WERI-Rb-1 (cell line): ENCODE data around the gene FHIT.
A peak's percentile ranks its signal among the peaks of the same experiment; 100 is the strongest.

ENCODE experiments used
- DNase-seq: peaks from one replicate; pipeline ENCODE4 v3.0.0-alpha.2; 2020
- H3K27ac ChIP-seq: fragments of 250-450 bp; sonication (Bioruptor Pico); 2 replicates; pipeline ENCODE4 v1.5.1; 2020; ENCODE audit warnings: mild to moderate bottlenecking, moderate library complexity
- H3K27me3 ChIP-seq: fragments of 250-450 bp; sonication (Bioruptor Pico); 2 replicates; pipeline ENCODE4 v1.5.1; 2021; ENCODE audit warnings: mild to moderate bottlenecking, low read depth, moderate library complexity; ENCODE audit not compliant: insufficient read depth, severe bottlenecking
- H3K36me3 ChIP-seq: fragments of 250-450 bp; sonication (Bioruptor Pico); 2 replicates; pipeline ENCODE4 v1.5.1; 2020; ENCODE audit warnings: mild to moderate bottlenecking, moderate library complexity
- H3K4me3 ChIP-seq: 2 replicates; pipeline ENCODE4 v1.5.1; 2011; ENCODE audit warnings: low read depth, mild to moderate bottlenecking, control low read depth, low read length
- H3K9me3 ChIP-seq: fragments of 250-450 bp; sonication (Bioruptor Pico); 2 replicates; pipeline ENCODE4 v1.5.1; 2021; ENCODE audit warnings: mild to moderate bottlenecking, moderate library complexity; ENCODE audit not compliant: severe bottlenecking
- TF ChIP-seq, protein P1 (sequence below): IDR thresholded peaks from 2 replicates; pipeline ENCODE4 v1.5.1; 2011; ENCODE audit warnings: low read depth, mild to moderate bottlenecking, control low read depth, inconsistent platforms, low read length

Gene FHIT

DNA sequence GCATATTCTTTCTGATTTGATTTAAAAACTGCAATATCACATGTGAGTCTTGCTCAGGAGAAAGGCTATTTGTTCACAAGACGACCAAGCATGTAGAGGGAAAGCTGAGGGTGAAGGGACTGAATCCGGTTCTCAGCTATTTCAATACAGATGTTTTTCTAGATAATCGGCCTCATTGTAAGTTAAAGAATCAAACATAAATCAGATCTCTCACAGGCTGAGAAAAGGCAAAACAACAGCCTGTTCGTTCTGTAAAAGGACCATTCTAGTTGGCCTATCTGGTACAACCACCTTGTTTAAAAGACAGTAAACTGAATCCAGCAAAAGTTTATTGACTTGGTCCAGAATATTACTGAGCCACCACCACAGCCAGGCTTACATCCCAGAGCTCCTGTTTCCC lies 1155.7 kb downstream of the FHIT start:
- no peak for DNase-seq
- no peaks in the 10 kb centered on the region for H3K36me3 ChIP-seq
- H3K9me3 ChIP-seq: no peaks in the 10 kb centered on the region
- TF ChIP-seq, protein P1, sequence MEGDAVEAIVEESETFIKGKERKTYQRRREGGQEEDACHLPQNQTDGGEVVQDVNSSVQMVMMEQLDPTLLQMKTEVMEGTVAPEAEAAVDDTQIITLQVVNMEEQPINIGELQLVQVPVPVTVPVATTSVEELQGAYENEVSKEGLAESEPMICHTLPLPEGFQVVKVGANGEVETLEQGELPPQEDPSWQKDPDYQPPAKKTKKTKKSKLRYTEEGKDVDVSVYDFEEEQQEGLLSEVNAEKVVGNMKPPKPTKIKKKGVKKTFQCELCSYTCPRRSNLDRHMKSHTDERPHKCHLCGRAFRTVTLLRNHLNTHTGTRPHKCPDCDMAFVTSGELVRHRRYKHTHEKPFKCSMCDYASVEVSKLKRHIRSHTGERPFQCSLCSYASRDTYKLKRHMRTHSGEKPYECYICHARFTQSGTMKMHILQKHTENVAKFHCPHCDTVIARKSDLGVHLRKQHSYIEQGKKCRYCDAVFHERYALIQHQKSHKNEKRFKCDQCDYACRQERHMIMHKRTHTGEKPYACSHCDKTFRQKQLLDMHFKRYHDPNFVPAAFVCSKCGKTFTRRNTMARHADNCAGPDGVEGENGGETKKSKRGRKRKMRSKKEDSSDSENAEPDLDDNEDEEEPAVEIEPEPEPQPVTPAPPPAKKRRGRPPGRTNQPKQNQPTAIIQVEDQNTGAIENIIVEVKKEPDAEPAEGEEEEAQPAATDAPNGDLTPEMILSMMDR: no peak
- H3K4me3 ChIP-seq: no peak overlapping the region
- H3K27ac ChIP-seq: no peak overlapping the region
- H3K27me3 ChIP-seq: no peaks in the 10 kb centered on the region

DNA sequence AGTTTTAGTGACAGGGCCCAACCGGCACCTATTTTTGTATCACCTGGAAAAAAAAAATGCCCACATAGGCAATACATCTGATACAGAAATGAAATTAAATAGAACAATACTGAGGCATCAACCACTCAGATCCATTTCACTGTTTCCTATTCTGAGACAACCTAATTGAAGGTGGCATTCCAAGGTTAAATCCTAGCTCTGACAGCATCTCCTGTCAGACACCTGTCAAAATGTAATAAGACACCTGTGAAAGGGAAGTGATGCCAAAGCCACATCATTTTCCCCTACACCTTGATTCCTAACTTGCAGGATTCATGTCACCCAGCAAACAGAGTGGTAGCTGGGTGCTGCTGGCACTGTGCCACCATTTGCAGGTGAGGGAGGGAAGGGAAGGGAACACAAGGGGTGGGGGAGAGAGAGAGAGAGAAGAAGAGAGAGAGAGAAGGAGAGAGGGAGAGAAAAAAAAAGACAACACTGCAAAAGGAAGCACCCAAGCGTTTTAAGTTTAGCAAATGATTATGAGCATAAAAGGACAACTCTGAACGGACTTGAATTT lies 1156.8 kb downstream of the FHIT start:
- Histone ChIP-seq H3K36me3 (no peaks in the 10 kb centered on the region), H3K9me3 (no peaks in the 10 kb centered on the region), H3K27me3 (no peaks in the 10 kb centered on the region), H3K27ac (no peak overlapping the region), H3K4me3 (no peak overlapping the region)
- TF ChIP-seq, protein P1: no peak
- no peak for DNase-seq

DNA sequence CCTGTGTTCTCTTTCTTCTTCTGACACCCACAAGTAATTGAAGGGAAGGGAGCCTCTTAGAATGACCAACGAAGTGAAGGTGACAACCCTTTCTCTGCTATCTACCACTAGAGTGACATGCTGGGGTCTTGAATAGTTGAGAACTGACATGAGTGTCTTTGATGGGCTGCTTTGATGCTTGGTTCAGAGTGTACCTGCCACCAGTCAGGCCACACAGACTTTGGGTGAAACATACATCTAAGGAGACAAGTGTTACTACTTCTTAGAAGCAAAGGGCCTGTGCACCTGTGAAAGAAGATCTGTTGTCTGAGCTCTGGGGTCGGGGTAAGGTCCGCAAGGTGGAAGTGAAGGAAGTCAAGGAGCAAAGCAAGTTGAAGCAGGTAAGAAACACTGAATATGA lies 1160.7 kb downstream of the FHIT start:
- H3K27me3 ChIP-seq: no peaks in the 10 kb centered on the region
- H3K4me3 ChIP-seq: no peak overlapping the region
- no peaks in the 10 kb centered on the region for H3K36me3 ChIP-seq
- DNase-seq: no peak
- H3K9me3 ChIP-seq: no peaks in the 10 kb centered on the region
- H3K27ac ChIP-seq: 0 out of 2 replicates have a peak overlapping the region, but pooled peaks have one; percentile 10
- TF ChIP-seq, protein P1: no peak

DNA sequence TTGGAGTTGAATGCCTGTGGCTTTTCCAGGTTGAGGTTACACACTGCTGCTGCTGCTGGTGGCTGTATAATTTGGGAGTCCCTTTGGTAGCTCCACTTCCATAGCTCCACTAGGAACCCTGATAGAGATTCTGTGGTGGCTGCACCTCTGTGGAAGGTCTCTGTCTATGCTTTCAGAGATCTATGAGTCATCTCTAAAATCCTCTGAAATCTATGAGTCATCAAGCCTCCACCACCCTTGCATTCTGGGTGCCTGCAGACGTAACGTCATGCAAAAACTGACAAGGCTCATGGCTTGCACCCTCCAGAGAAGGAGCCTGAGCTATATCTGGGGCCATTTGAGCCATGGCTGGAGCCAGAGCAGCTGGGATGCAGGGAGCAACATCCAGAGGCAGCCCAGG lies 1164.4 kb downstream of the FHIT start:
- TF ChIP-seq, protein P1: no peak
- H3K36me3 ChIP-seq: no peaks in the 10 kb centered on the region
- DNase-seq: no peak
- no peaks in the 10 kb centered on the region for H3K27me3 ChIP-seq
- no peak overlapping the region for H3K27ac ChIP-seq
- H3K9me3 ChIP-seq: no peaks in the 10 kb centered on the region
- H3K4me3 ChIP-seq: no peak overlapping the region

DNA sequence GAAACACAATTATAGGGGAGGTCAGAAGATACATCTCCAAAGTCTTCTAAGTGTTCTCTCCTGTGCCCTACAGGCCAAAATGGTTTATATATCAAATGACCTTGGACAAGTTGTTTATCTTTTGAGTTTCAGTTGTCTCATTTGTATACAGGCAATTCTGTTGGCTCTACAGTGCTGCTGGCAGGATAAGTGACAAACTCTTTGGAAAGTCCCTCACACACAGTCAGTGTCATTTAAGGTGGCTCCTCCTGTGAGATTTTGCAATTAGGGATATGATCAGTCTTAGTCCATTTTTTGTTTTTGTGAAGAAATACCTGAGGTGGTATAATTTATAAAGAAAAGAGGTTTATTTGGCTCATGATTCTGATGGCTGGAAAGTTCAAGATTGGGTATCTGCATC lies 1165.6 kb downstream of the FHIT start:
- no peak for DNase-seq
- Histone ChIP-seq H3K27ac (no peak overlapping the region), H3K36me3 (no peaks in the 10 kb centered on the region), H3K9me3 (no peaks in the 10 kb centered on the region), H3K27me3 (no peaks in the 10 kb centered on the region), H3K4me3 (no peak overlapping the region)
- TF ChIP-seq, protein P1: no peak

DNA sequence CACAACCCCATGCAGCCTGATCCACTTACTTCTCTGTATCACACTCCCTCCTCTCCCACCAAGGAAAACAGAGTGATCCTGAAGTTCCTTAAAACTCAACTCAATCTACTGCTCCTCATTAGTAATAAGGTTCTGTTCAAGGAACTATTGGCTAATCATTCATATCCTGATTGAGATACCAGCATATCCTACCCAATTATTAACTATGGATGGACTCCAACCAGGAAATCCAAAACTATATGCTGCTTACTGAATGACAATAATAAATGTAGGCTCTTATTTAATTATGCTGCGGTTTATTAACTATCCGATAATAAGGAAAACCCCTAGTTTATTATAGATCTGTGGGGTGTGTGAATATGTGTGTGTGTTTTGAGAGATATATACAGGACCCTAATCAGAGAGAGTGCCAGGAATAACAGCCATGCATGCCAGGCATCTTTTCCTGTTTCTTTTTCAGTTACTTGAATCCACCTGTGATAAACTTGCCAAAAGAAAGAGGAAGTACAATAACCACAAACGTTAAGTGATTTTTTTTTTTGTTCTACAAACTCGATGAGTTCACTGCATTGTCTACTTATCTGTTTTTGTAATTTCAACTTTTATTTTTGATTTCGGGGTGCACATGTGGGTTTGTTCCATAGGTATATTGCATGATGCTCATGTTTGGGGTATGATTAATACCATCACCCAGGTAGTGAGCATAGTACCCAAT lies 1169.7 kb downstream of the FHIT start:
- Histone ChIP-seq H3K27ac (no peak overlapping the region), H3K9me3 (no peaks in the 10 kb centered on the region), H3K27me3 (no peaks in the 10 kb centered on the region), H3K4me3 (no peak overlapping the region), H3K36me3 (no peaks in the 10 kb centered on the region)
- no peak for DNase-seq
- TF ChIP-seq, protein P1: no peak
